Endothelial cell of umbilical vein (primary cell): ENCODE measurements around the gene KRT8. TPM values are rescaled to one million over a fixed set of nuclear protein-coding genes. Genes with fewer than 3 reads are reported as not detected.

Source experiments
- BruUV-seq: library from RNA; stranded (reverse); fragments of 400-500 nt; replicated peaks from 2 replicates; lab custom pipeline; 2021; lab: Mats Ljungman, UMichigan
- CTCF ChIA-PET: fragments of 300-600, 350-600 bp; sonication (Branson Sonifier 250); formaldehyde crosslinking; loops from one replicate; lab custom pipeline; 2021; ENCODE audit warnings: antibody characterized with exemption, inconsistent platforms; lab: Charles Lee
- POLR2A ChIA-PET: fragments of 300-600, 350-600 bp; sonication (Branson Sonifier 250); formaldehyde crosslinking; loops from one replicate; lab custom pipeline; 2021; ENCODE audit warnings: antibody characterized with exemption, inconsistent platforms; lab: Charles Lee
- DNase-seq: peaks from one replicate; pipeline ENCODE4 v3.0.0-alpha.2; 2011; ENCODE audit warnings: low read depth, low spot score
- FAIRE-seq: peaks from 2 replicates; lab custom pipeline; 2011; peaks lifted over from hg19 to GRCh38; lab: Jason Lieb, UNC
- H2AFZ ChIP-seq: 2 replicates; pipeline ENCODE4 v1.6.0; 2012; ENCODE audit warnings: low read depth, low read length, control low read depth, inconsistent platforms
- H3K27ac ChIP-seq: 2 replicates; pipeline ENCODE4 v1.5.1; 2011; ENCODE audit warnings: low read depth, mild to moderate bottlenecking, control low read depth, low read length, moderate library complexity; ENCODE audit not compliant: insufficient read depth
- H3K27me3 ChIP-seq, 2 experiments: 2 replicates each; pipeline versions ENCODE4 v1.6.0 to v1.6.1; 2011; ENCODE audit warnings: low read length in 2 of 2, mixed read lengths in 1 of 2; ENCODE audit not compliant: control insufficient read depth in 2 of 2, insufficient read depth in 2 of 2
- H3K36me3 ChIP-seq, 2 experiments: 2 replicates in 1 of 2; 3 replicates in 1 of 2; pipeline ENCODE4 v1.5.1; 2011; ENCODE audit warnings: low read length in 2 of 2, mild to moderate bottlenecking in 1 of 2, moderate library complexity in 1 of 2; ENCODE audit not compliant: control insufficient read depth in 2 of 2, insufficient read depth in 2 of 2; ENCODE audit errors: extremely low read depth in 1 of 2
- H3K4me1 ChIP-seq: 3 replicates; pipeline ENCODE4 v1.5.1; 2011; ENCODE audit warnings: mild to moderate bottlenecking, low read length; ENCODE audit not compliant: control insufficient read depth, insufficient read depth; ENCODE audit errors: extremely low read depth
- H3K4me2 ChIP-seq: 2 replicates; pipeline ENCODE4 v1.6.1; 2011; ENCODE audit warnings: low read length, control low read depth, mixed read lengths; ENCODE audit not compliant: insufficient read depth
- H3K4me3 ChIP-seq, 3 experiments: fragments of 200-600 bp in 1 of 3; sonication (generic), shearing (Covaris generic) in 1 of 3; replicated peaks in 1 of 3; 2 replicates each; pipeline ENCODE4 v1.5.1; 2011 to 2016; ENCODE audit warnings: control low read depth in 3 of 3, low read length in 3 of 3, mild to moderate bottlenecking in 2 of 3, inconsistent platforms in 1 of 3, low read depth in 1 of 3, moderate library complexity in 1 of 3; ENCODE audit not compliant: insufficient read depth in 1 of 3
- H3K79me2 ChIP-seq: 2 replicates; pipeline ENCODE4 v1.6.0; 2012; ENCODE audit warnings: low read length, inconsistent platforms; ENCODE audit not compliant: control insufficient read depth, insufficient read depth
- H3K9ac ChIP-seq: replicated peaks from 2 replicates; pipeline ENCODE3; 2011; ENCODE audit warnings: low read length, control low read depth; ENCODE audit not compliant: insufficient read depth; ENCODE audit errors: extremely low read depth
- H3K9me1 ChIP-seq: replicated peaks from 3 replicates; pipeline ENCODE4 v1.6.0; 2011; ENCODE audit warnings: mild to moderate bottlenecking, low read length; ENCODE audit not compliant: control insufficient read depth, insufficient read depth; ENCODE audit errors: extremely low read depth
- H3K9me3 ChIP-seq: replicated peaks from 2 replicates; pipeline ENCODE4 v1.5.1; 2012; ENCODE audit warnings: low read length, inconsistent platforms; ENCODE audit not compliant: control insufficient read depth, insufficient read depth
- H4K20me1 ChIP-seq: replicated peaks from 2 replicates; pipeline ENCODE3; 2011; ENCODE audit warnings: mild to moderate bottlenecking, low read length; ENCODE audit not compliant: control insufficient read depth, insufficient read depth; ENCODE audit errors: extremely low read depth
- EZH2 ChIP-seq: IDR thresholded peaks from 2 replicates; pipeline ENCODE4 v1.6.1; 2012; ENCODE audit warnings: borderline replicate concordance, low read depth, mild to moderate bottlenecking, moderate library complexity, low read length, inconsistent platforms; ENCODE audit not compliant: severe bottlenecking
- FOS ChIP-seq: IDR thresholded peaks from 2 replicates; pipeline ENCODE4 v1.6.1; 2011; ENCODE audit warnings: mild to moderate bottlenecking, low read length, moderate library complexity, borderline replicate concordance; ENCODE audit not compliant: insufficient read depth
- GATA2 ChIP-seq: IDR thresholded peaks from 2 replicates; pipeline ENCODE4 v1.7.0; 2011; ENCODE audit warnings: low read depth, mild to moderate bottlenecking, moderate library complexity, mixed read lengths, low read length; ENCODE audit not compliant: insufficient read length, insufficient read depth
- JUN ChIP-seq: IDR thresholded peaks from 2 replicates; pipeline ENCODE4 v1.6.1; 2011; ENCODE audit warnings: borderline replicate concordance, low read depth; ENCODE audit not compliant: insufficient read length, insufficient read depth
- MYC ChIP-seq: IDR thresholded peaks from one replicate; pipeline ENCODE4 v1.6.1; 2011; ENCODE audit warnings: mild to moderate bottlenecking, low read depth, low read length
- POLR2A ChIP-seq: IDR thresholded peaks from 2 replicates; pipeline ENCODE4 v1.6.1; 2012; ENCODE audit warnings: low read depth, mild to moderate bottlenecking, control low read depth, low read length
- POLR2AphosphoS5 ChIP-seq: IDR thresholded peaks from 2 replicates; pipeline ENCODE4 v1.6.1; 2012; ENCODE audit warnings: low read depth, mild to moderate bottlenecking, control low read depth, low read length, moderate library complexity; ENCODE audit not compliant: insufficient read depth
- dilution Hi-C: fragments of 300-500 bp; cut with MboI; formaldehyde crosslinking; loops from one replicate; pipeline ENCODE4 v1.15.0; 2019; ENCODE audit warnings: low sequenced_read_pairs; ENCODE audit not compliant: extremely low pct_ligation_motif_present
- intact Hi-C: fragments of 100-400 bp; cut with micrococcal nuclease; formaldehyde crosslinking; loops from one replicate; pipeline ENCODE4 v1.10.0; 2022
- polyA plus RNA-seq, 4 experiments: library from polyadenylated mRNA; depleted of rRNA in 3 of 4; stranded (reverse) in 3 of 4; unstranded in 1 of 4; fragments of >200 nt; gene quantifications; 2 replicates each; pipeline versions ENCODE4 v1.2.1 to v1.2.3, GENCODE V29; 2011 to 2012; ENCODE audit warnings: missing spikeins in 1 of 4
- total RNA-seq: library from RNA; stranded (reverse); gene quantifications from 2 replicates; pipeline ENCODE4 v1.2.3, GENCODE V29; 2021
- TF ChIP-seq, protein P1 (sequence below): IDR thresholded peaks from 2 replicates; pipeline ENCODE4 v1.6.1; 2011; ENCODE audit not compliant: insufficient read depth, insufficient read length
- TF ChIP-seq, protein P2 (sequence below), 2 donors: IDR thresholded peaks; 1 replicate in 1 of 2; 2 replicates in 1 of 2; pipeline ENCODE4 v1.5.1; 2011; ENCODE audit warnings: low read length in 2 of 2, mild to moderate bottlenecking in 2 of 2, moderate library complexity in 2 of 2, control low read depth in 1 of 2, inconsistent platforms in 1 of 2, low read depth in 1 of 2; ENCODE audit not compliant: insufficient read depth in 1 of 2; ENCODE audit errors: extremely low read depth in 1 of 2

KRT8 gene
- total and polyA plus RNA-seq, 2 donors (not counting 3 experiments of a cell fraction or from before 2014, with no cell fraction given) = 23.5 to 31.7 TPM

DNA sequence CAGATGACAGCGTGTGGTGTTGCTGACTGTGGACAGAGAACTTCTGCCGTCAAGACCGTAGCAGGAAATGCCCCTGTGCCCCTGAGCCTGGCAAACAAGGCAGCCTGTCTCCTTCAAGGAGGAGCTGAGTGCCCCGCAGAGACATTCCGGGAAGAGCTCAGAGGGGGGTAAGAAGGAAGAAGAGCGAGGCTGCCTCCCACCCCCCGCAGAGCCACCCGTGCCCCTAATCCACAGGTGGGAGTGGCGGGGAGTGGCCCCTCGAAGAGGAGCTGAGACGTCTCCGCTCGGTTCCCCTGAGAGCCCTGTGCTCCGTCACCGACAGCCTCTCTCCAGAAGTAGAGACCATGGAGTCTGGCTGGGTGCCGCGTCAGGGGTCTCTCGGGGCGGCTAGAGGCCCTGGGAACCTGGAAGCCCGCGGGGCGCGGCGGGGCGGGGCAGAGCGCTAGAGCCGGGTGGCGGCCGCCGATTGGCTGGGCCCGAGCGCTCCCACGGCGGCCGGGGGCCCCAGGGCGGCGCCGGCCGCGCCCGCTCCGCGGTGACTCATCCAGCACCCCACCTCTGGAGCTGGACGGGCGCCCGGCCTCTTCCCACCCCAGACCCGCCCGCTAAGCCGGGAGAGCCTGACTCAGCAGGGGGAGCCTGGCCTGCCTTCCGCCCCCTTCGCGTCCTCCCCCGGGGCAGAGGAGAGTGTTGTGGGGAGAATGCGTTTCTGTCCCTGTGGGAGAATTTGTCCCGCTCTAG is 30.9 kb downstream of the KRT8 start:
- BruUV-seq = TSS peak; percentile 92
- CTCF ChIA-PET = interaction anchor here (0.6 to 7.8 kb wide), 11 partner anchors 8 to 849 kb away, joined by 3 to 120 read pairs (median 3); no protein-coding TSS in a partner anchor
- FAIRE-seq = peak; percentile 77

DNA sequence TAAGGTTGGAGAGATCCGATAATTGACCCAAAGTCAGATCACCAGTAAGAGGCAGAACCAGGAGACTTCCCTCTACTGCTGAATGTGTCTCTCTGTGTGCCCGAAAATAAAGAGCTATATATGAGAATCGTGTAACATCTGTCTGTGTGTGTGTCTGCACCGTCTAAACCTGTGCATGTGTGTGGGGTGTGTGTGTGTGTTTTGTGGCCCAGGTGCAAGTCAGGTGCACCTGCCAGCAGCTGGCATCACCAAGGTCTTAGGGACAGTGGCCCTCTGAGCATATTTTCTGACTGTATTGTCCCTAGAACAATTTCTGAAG is 31.4 kb downstream of the KRT8 start:
- dilution Hi-C loops = no loop called here
- peak overlapping the region; percentile 91 for H3K9ac ChIP-seq
- BruUV-seq = no TSS peak
- H3K9me3 ChIP-seq = no peaks in the 10 kb centered on the region
- no peaks in the 10 kb centered on the region for H3K27me3 ChIP-seq
- H2AFZ ChIP-seq = peak overlapping the region; percentile 84
- H3K9me1 ChIP-seq = no peaks in the 10 kb centered on the region
- no peak for FAIRE-seq
- H3K27ac ChIP-seq = peak overlapping the region; percentile 87
- H3K4me2 ChIP-seq = peak overlapping the region; percentile 51
- ChIA-PET CTCF (interaction anchor here (0.9 to 7.8 kb wide), 8 partner anchors 8 to 717 kb away, joined by 3 to 120 read pairs (median 9); no protein-coding TSS in a partner anchor), POLR2A (no interaction called here)
- no peaks in the 10 kb centered on the region for H3K79me2 ChIP-seq
- H3K36me3 ChIP-seq = no peaks in the 10 kb centered on the region
- no peaks in the 10 kb centered on the region for H4K20me1 ChIP-seq
- peak overlapping the region in 1 of 3 experiments; percentile 36 for H3K4me3 ChIP-seq
- DNase-seq = no peak
- TF ChIP-seq POLR2A = no peak
- TF ChIP-seq FOS = no peak
- TF ChIP-seq, protein P1, sequence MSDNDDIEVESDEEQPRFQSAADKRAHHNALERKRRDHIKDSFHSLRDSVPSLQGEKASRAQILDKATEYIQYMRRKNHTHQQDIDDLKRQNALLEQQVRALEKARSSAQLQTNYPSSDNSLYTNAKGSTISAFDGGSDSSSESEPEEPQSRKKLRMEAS = no peak
- no peak for TF ChIP-seq JUN
- TF ChIP-seq EZH2 = no peak
- TF ChIP-seq POLR2AphosphoS5 = no peak
- no peak for TF ChIP-seq GATA2
- TF ChIP-seq MYC = no peak
- TF ChIP-seq, protein P2, sequence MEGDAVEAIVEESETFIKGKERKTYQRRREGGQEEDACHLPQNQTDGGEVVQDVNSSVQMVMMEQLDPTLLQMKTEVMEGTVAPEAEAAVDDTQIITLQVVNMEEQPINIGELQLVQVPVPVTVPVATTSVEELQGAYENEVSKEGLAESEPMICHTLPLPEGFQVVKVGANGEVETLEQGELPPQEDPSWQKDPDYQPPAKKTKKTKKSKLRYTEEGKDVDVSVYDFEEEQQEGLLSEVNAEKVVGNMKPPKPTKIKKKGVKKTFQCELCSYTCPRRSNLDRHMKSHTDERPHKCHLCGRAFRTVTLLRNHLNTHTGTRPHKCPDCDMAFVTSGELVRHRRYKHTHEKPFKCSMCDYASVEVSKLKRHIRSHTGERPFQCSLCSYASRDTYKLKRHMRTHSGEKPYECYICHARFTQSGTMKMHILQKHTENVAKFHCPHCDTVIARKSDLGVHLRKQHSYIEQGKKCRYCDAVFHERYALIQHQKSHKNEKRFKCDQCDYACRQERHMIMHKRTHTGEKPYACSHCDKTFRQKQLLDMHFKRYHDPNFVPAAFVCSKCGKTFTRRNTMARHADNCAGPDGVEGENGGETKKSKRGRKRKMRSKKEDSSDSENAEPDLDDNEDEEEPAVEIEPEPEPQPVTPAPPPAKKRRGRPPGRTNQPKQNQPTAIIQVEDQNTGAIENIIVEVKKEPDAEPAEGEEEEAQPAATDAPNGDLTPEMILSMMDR (IDR thresholded peaks at IDR 0.05; ENCODE audit: extremely low read depth in 1 of 2, insufficient read depth in 1 of 2, low read depth in 1 of 2, low read length in 2 of 2) = no peak
- H3K4me1 ChIP-seq = peaks cover 12% of the 10 kb centered on the region
- intact Hi-C loops = loop anchor here (5.0 to 10.0 kb wide), 2 partner anchors 481 to 659 kb away; no protein-coding TSS in a partner anchor

More for the DNA sequence above, 30.9 kb downstream of the KRT8 start:
- no peaks in the 10 kb centered on the region for H3K27me3 ChIP-seq
- no peaks in the 10 kb centered on the region for H3K9me1 ChIP-seq
- no peaks in the 10 kb centered on the region for H3K9me3 ChIP-seq
- dilution Hi-C loops = no loop called here
- peak overlapping the region; percentile 90 for H2AFZ ChIP-seq
- POLR2A ChIA-PET = no interaction called here
- H3K4me1 ChIP-seq = peaks cover 12% of the 10 kb centered on the region
- no peaks in the 10 kb centered on the region for H4K20me1 ChIP-seq
- intact Hi-C loops = loop anchor here (5.0 to 10.0 kb wide), 2 partner anchors 482 to 659 kb away; no protein-coding TSS in a partner anchor
- H3K4me3 ChIP-seq = peak overlapping the region; percentile 20 to 38 (median 25)
- H3K27ac ChIP-seq = peak overlapping the region; percentile 87
- peak; percentile 79 for DNase-seq
- H3K4me2 ChIP-seq = peak overlapping the region; percentile 60
- peak overlapping the region; percentile 91 for H3K9ac ChIP-seq
- no peaks in the 10 kb centered on the region for H3K36me3 ChIP-seq
- TF ChIP-seq FOS (peak; percentile 83), EZH2 (no peak), POLR2AphosphoS5 (peak; percentile 21)
- TF ChIP-seq, protein P1 = no peak
- H3K79me2 ChIP-seq = no peaks in the 10 kb centered on the region
